Osteoblast (primary cell): ENCODE results near the gene PLSCR4. TPM values are rescaled to one million over a fixed set of nuclear protein-coding genes. Genes with fewer than 3 reads are reported as not detected.

Source experiments
- DNase-seq: peaks from one replicate; pipeline ENCODE4 v3.0.0; 2011; ENCODE audit warnings: low spot score, mixed read lengths; ENCODE audit not compliant: insufficient read length; ENCODE audit errors: missing footprints
- H2AFZ ChIP-seq: 2 replicates; pipeline ENCODE4 v1.6.0; 2011; ENCODE audit warnings: mild to moderate bottlenecking, low read length
- H3K27ac ChIP-seq: 2 replicates; pipeline ENCODE4 v1.5.1; 2011; ENCODE audit warnings: mild to moderate bottlenecking, low read depth, low read length, moderate library complexity
- H3K27me3 ChIP-seq: 2 replicates; pipeline ENCODE4 v1.6.0; 2012; ENCODE audit warnings: mild to moderate bottlenecking, control low read depth, inconsistent platforms, low read length, moderate library complexity; ENCODE audit not compliant: insufficient read depth
- H3K36me3 ChIP-seq: 2 replicates; pipeline ENCODE4 v1.5.1; 2011; ENCODE audit warnings: mild to moderate bottlenecking, low read length, control low read depth, moderate library complexity; ENCODE audit not compliant: insufficient read depth
- H3K4me1 ChIP-seq: 2 replicates; pipeline ENCODE4 v1.5.1; 2011; ENCODE audit warnings: mild to moderate bottlenecking, low read length, control low read depth, moderate library complexity; ENCODE audit not compliant: insufficient read depth
- H3K4me2 ChIP-seq: 2 replicates; pipeline ENCODE4 v1.6.0; 2011; ENCODE audit warnings: mild to moderate bottlenecking, low read length; ENCODE audit not compliant: insufficient read depth
- H3K4me3 ChIP-seq: fragments of 200-600 bp; sonication (generic); 3 replicates; pipeline ENCODE4 v1.5.1; 2012; ENCODE audit warnings: mild to moderate bottlenecking, low read length, inconsistent platforms; ENCODE audit not compliant: insufficient read depth
- H3K79me2 ChIP-seq: 2 replicates; pipeline ENCODE4 v1.6.0; 2012; ENCODE audit warnings: mild to moderate bottlenecking, low read length, control low read depth, inconsistent platforms; ENCODE audit not compliant: insufficient read depth
- H3K9me3 ChIP-seq: 2 replicates; pipeline ENCODE4 v1.5.1; 2011; ENCODE audit warnings: low read depth, low read length, control low read depth
- H4K20me1 ChIP-seq: 2 replicates; pipeline ENCODE4 v1.6.0; 2012; ENCODE audit warnings: mild to moderate bottlenecking, low read length, control low read depth; ENCODE audit not compliant: insufficient read depth
- total RNA-seq: library from RNA; depleted of rRNA; stranded (reverse); fragments of >200 nt; gene quantifications from 2 replicates; pipeline ENCODE4 v1.2.3, GENCODE V29; 2012
- TF ChIP-seq, protein P1 (sequence below): IDR thresholded peaks from 2 replicates; pipeline ENCODE4 v1.5.1; 2011; ENCODE audit warnings: mild to moderate bottlenecking, low read depth, low read length, moderate library complexity; ENCODE audit errors: extremely low read depth

Gene PLSCR4
- total RNA-seq, 1 donor = 54.6 TPM

DNA sequence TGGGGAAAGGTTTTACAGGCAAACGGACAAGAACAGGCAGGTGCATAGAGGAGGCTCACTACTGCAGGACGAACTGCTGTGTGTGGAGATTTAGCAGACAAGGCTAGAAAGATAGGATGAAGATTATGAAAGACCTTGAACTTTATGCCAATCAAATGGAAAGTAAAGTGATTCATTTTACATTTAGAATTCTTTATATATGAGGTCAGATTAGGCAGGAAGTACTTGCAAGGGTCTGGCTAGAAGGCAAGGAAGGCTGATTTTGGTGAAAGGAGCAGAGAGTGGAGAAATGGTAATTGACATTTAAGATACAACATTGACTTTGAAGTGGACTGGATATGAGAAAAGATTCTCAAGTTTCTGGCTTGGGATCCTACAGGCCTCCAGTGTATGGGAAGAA lies 33.6 kb downstream of the PLSCR4 start:
- TF ChIP-seq, protein P1, sequence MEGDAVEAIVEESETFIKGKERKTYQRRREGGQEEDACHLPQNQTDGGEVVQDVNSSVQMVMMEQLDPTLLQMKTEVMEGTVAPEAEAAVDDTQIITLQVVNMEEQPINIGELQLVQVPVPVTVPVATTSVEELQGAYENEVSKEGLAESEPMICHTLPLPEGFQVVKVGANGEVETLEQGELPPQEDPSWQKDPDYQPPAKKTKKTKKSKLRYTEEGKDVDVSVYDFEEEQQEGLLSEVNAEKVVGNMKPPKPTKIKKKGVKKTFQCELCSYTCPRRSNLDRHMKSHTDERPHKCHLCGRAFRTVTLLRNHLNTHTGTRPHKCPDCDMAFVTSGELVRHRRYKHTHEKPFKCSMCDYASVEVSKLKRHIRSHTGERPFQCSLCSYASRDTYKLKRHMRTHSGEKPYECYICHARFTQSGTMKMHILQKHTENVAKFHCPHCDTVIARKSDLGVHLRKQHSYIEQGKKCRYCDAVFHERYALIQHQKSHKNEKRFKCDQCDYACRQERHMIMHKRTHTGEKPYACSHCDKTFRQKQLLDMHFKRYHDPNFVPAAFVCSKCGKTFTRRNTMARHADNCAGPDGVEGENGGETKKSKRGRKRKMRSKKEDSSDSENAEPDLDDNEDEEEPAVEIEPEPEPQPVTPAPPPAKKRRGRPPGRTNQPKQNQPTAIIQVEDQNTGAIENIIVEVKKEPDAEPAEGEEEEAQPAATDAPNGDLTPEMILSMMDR = no peak
- no peak for DNase-seq
- no peak overlapping the region for H3K27ac ChIP-seq

GRCh38 chr3:146214493-146214892 lies 36.4 kb downstream of the PLSCR4 start:
- Histone ChIP-seq H3K27me3 (no peaks in the 10 kb centered on the region), H3K4me1 (peaks cover 12% of the 10 kb centered on the region), H4K20me1 (no peaks in the 10 kb centered on the region), H3K79me2 (no peaks in the 10 kb centered on the region), H3K4me2 (no peak overlapping the region), H3K9me3 (no peaks in the 10 kb centered on the region), H2AFZ (no peak overlapping the region), H3K27ac (no peak overlapping the region), H3K36me3 (no peaks in the 10 kb centered on the region), H3K4me3 (no peak overlapping the region)
- no peak for DNase-seq
- TF ChIP-seq, protein P1 = no peak

More for the DNA sequence above, 33.6 kb downstream of the PLSCR4 start:
- no peaks in the 10 kb centered on the region for H3K9me3 ChIP-seq
- no peaks in the 10 kb centered on the region for H3K79me2 ChIP-seq
- no peak overlapping the region for H3K4me3 ChIP-seq
- peaks cover 20% of the 10 kb centered on the region for H3K4me1 ChIP-seq
- no peaks in the 10 kb centered on the region for H4K20me1 ChIP-seq
- H3K4me2 ChIP-seq = no peak overlapping the region
- H3K27me3 ChIP-seq = no peaks in the 10 kb centered on the region
- H2AFZ ChIP-seq = peak overlapping the region; percentile 26
- H3K36me3 ChIP-seq = no peaks in the 10 kb centered on the region

- Histone ChIP-seq H3K79me2 (no peaks in the 10 kb centered on the region), H2AFZ (no peak overlapping the region), H3K4me3 (no peak overlapping the region), H4K20me1 (no peaks in the 10 kb centered on the region), H3K27me3 (no peaks in the 10 kb centered on the region), H3K4me2 (no peak overlapping the region), H3K27ac (no peak overlapping the region), H3K9me3 (no peaks in the 10 kb centered on the region), H3K4me1 (no peaks in the 10 kb centered on the region), H3K36me3 (peaks cover 7% of the 10 kb centered on the region)
- no peak for DNase-seq
- TF ChIP-seq, protein P1 = no peak
Measured at GRCh38 chr3:146209371-146209770, 41.5 kb downstream of the PLSCR4 start.

- no peak overlapping the region for H3K27ac ChIP-seq
- no peaks in the 10 kb centered on the region for H3K9me3 ChIP-seq
- DNase-seq = no peak
Measured at GRCh38 chr3:146203776-146204175, 47.1 kb downstream of the PLSCR4 start.

More at GRCh38 chr3:146203776-146204175, 47.1 kb downstream of the PLSCR4 start:
- H3K27me3 ChIP-seq = no peaks in the 10 kb centered on the region
- H3K4me3 ChIP-seq = no peak overlapping the region
- no peak overlapping the region for H2AFZ ChIP-seq
- TF ChIP-seq, protein P1 = no peak
- peaks cover 7% of the 10 kb centered on the region for H3K36me3 ChIP-seq
- no peaks in the 10 kb centered on the region for H3K79me2 ChIP-seq
- H3K4me1 ChIP-seq = no peaks in the 10 kb centered on the region
- H3K4me2 ChIP-seq = no peak overlapping the region
- H4K20me1 ChIP-seq = no peaks in the 10 kb centered on the region
